GM19468 (cell line): Measurements from ENCODE around the gene ATXN7L3.

ENCODE experiments used
- ATAC-seq: cut with Tn5 transposase; IDR thresholded peaks from one replicate; pipeline ENCODE4 v1.9.1; 2021; ENCODE audit warnings: mild to moderate bottlenecking, moderate library complexity, moderate number of reproducible peaks; ENCODE audit not compliant: unreplicated experiment; ENCODE audit errors: extremely low read depth

ATXN7L3 gene

GRCh38 chr17:44219108-44219615 lies 19.5 kb upstream of the ATXN7L3 start:
- no peak for ATAC-seq

DNA sequence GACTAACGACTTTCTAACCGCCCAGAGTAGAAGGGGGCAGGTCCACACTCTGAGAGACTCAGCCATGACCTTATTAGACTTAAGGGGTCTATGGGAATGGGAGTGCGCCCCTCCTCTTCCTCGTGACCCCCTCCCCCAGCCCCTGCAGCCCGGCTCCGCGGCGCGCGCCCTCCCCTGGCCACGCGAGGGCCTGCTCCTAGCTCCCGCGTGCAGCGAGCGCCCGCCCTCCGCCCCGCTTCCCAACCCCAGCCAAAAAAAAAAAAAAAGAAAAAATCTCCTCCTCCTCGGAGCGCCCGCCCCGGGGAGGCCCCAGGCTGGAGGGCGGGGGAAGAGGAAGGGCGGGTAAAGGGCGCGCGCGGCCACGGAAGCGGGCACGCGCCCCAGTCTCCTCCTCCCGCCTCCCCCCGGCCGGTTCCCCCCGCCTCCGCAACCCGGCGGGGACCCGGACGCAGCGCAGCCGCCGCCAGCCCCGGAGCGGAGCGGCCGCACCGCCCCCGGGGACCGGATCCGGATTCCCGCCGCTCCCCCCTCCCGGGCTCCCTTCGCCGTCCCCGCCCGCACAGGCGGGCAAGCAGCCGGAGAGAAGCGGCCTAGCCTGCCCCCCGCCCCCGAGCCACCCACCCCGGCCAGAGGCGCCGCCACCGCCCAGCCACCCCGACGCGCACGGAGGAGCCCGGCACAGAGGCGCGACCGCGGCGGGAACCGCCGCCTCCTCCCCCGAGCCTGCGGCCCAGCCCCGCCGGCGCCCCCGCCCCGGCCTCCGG lies 18.8 kb upstream of the ATXN7L3 start:
- no peak for ATAC-seq

DNA sequence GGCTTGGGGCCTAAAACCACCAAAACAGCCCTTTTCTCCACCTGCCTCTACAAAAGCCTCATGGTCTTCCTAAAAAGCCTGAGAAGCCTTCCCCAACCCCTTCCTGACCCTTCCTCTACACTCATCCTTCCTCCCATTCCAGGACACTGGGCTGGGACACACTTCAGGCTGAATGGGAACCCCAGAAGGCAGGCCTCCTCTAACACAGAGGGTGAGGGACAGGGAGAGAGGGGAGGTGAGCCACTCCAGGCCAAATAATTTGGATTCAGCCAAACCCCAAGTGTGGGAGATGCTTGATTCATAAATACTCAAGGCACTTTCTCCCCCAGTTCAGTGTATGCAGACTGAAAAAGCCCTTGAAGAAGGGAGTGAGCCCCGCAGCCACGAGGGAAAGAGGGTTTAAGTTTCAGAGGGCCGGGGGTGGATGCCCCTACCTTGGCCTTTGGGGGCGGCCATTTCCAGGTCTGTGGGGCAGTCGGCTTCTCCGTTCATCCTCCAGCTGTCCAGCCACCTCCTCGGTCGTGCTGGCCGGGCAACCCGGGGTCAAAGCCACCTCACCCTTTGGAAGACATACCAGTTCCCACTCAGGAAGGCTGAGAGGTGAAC lies 18.2 kb upstream of the ATXN7L3 start:
- ATAC-seq = no peak

- no peak for ATAC-seq
Measured at GRCh38 chr17:44216694-44217093, 17.0 kb upstream of the ATXN7L3 start.

GRCh38 chr17:44216173-44216572 lies 16.5 kb upstream of the ATXN7L3 start:
- ATAC-seq = no peak

DNA sequence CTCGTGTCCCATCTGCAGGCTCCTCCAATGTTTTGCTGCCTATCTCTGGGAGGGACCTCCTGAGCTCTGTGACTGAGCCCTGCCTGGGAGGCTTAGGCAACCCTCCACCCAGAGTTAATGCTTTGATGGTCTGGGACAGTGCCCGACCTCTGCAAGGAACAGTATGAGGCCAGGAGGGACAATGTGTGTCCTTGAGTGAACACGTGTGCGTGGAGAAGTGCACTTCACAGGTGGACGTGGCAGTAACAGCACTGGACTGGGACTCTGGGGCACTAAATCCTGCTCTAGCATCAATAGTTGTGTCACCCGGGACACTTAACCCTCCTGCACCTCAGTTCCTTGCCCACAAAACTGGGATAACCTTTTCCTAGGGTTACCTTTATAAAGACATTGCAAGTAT lies 15.2 kb upstream of the ATXN7L3 start:
- ATAC-seq = no peak

DNA sequence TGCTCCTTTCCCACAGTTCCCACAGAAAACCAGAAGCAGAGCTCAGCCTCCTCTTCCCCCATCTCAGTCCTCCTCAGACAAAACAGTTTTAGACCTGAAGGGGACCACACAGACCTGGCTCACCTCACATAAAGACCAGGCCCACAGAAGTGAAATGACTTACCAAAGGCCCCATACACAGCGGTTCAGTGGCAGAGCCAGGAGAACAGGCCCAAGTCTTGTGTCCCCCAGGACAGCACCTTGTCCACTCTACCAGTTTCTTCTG lies 14.5 kb upstream of the ATXN7L3 start:
- ATAC-seq = no peak

GRCh38 chr17:44213403-44214229 lies 13.9 kb upstream of the ATXN7L3 start:
- no peak for ATAC-seq

- ATAC-seq = no peak
Measured at GRCh38 chr17:44212507-44213402, 13.1 kb upstream of the ATXN7L3 start.

GRCh38 chr17:44211281-44212265 lies 11.9 kb upstream of the ATXN7L3 start:
- ATAC-seq = no peak

DNA sequence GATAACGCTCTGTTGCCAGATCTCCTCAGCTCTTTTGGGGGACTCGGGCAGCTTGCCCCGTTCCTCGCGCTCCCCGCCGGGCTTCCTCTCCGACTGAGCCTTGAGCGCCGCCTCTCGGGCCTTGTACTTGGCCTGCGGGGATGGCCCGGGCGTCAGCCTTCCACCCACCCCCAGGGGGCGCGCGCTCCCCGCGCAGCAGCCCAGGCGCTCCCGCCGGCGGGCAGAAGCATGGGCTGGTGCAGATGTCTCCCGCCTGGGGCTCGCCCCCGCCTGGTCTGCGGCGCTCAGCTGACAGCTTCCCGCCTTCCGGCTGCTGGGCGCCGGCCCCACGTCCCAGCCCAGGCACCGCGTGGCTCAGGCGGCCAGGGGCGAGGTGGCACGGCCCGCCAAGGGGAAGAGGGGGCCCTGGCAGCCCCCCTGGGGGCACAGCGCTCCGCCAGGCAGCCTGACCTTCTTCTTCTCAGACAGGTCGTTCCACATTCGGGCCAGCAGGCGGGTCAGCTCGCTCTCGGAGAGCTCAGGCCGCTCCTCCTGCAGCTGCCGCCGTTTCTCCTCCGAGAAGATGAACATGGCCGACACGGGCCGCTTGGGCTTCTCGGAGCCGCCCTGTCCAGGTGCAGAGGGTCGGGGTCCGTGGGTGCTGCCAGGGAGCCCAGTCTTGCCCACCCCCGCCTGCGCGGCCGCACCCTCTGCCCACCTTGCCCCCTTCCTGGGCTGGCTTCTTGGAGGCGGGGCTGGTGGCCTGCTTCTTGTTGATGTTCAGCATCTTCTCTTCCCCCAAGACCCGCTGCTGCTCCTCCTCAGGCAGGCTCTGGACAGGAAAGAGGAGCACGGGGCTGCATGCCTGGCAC lies 10.9 kb upstream of the ATXN7L3 start:
- ATAC-seq = peak; percentile 41

- no peak for ATAC-seq
Measured at GRCh38 chr17:44209786-44210341, 10.2 kb upstream of the ATXN7L3 start.

DNA sequence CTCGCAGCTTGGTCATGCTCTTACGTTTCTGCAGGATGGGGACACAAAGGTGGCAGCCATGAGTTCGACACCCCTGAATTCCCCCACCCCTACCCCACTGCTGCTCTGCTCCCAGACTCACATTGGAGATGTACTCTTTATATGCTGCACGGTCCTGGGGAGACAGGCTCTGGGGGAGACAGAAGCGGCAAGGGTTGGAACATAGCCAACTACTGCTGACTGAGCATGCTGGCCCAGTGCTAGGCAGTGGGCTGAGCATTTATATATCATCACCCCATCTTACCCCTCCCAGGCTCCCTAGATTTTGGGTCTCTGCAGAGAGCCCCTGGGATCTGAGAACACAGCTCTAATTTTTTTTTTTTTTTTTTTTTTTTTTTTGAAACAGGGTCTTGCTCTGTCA lies 8.1 kb upstream of the ATXN7L3 start:
- ATAC-seq = no peak

DNA sequence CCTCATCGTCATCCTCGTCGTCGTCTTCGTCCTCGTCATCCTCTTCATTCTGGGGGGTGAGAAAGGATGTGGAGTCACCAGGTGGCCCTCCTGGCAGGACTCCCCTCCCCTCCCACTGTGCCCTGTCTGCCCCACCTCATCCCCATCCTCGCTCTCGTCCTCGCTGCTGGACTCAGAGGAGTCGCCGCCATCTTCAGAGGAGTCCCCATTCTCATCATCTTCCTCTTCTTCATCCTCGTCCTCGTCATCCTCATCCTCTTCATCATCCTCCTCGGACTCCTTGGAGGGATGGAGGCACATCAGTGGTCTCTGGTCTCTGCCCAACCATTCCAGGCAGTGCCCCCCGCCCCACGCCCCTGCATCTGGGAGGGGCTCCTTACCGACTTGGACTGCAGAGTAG lies 7.6 kb upstream of the ATXN7L3 start:
- ATAC-seq = no peak

- no peak for ATAC-seq
Measured at GRCh38 chr17:44206825-44207155, 7.1 kb upstream of the ATXN7L3 start.

- no peak for ATAC-seq
Measured at GRCh38 chr17:44205962-44206824, 6.5 kb upstream of the ATXN7L3 start.

GRCh38 chr17:44204441-44204882 lies 4.8 kb upstream of the ATXN7L3 start:
- no peak for ATAC-seq
